Keratinocyte (primary cell): Measurements from ENCODE around the gene RBM6. TPM values are rescaled to one million over a fixed set of nuclear protein-coding genes. Genes with fewer than 3 reads are reported as not detected.

Experiments used
- DNase-seq: peaks from one replicate; pipeline ENCODE4 v3.0.0-alpha.2; 2011; ENCODE audit warnings: low read depth, missing footprints, low spot score
- FAIRE-seq: peaks from 2 replicates; lab custom pipeline; 2011; peaks lifted over from hg19 to GRCh38; lab: Jason Lieb, UNC
- H2AFZ ChIP-seq: 2 replicates; pipeline ENCODE4 v1.6.0; 2012; ENCODE audit warnings: low read length, control low read depth, inconsistent platforms; ENCODE audit not compliant: control insufficient read depth
- H3K27ac ChIP-seq: 2 replicates; pipeline ENCODE4 v1.5.1; 2011; ENCODE audit warnings: low read length; ENCODE audit not compliant: control insufficient read depth, insufficient read depth
- H3K27me3 ChIP-seq: 3 replicates; pipeline ENCODE4 v1.6.0; 2011; ENCODE audit warnings: low read length; ENCODE audit not compliant: control insufficient read depth, insufficient read depth; ENCODE audit errors: extremely low read depth
- H3K36me3 ChIP-seq, 2 experiments: 2 replicates in 1 of 2; 3 replicates in 1 of 2; pipeline ENCODE4 v1.5.1; 2011; ENCODE audit warnings: low read length in 2 of 2, mild to moderate bottlenecking in 1 of 2; ENCODE audit not compliant: control insufficient read depth in 2 of 2, insufficient read depth in 2 of 2; ENCODE audit errors: extremely low read depth in 1 of 2
- H3K4me1 ChIP-seq: 3 replicates; pipeline ENCODE4 v1.5.1; 2011; ENCODE audit warnings: low read length; ENCODE audit not compliant: control insufficient read depth, insufficient read depth; ENCODE audit errors: extremely low read depth
- H3K4me2 ChIP-seq: 3 replicates; pipeline ENCODE4 v1.6.0; 2011; ENCODE audit warnings: low read depth, low read length; ENCODE audit not compliant: control insufficient read depth, insufficient read depth; ENCODE audit errors: extremely low read depth
- H3K4me3 ChIP-seq, 3 experiments: fragments of 200-600 bp in 1 of 3; sonication (generic) in 1 of 3; 2 replicates in 2 of 3; 3 replicates in 1 of 3; pipeline ENCODE4 v1.5.1; 2011 to 2016; ENCODE audit warnings: low read length in 3 of 3, mild to moderate bottlenecking in 3 of 3, control low read depth in 2 of 3, inconsistent platforms in 1 of 3, low read depth in 1 of 3, mixed read lengths in 1 of 3, mixed run types in 1 of 3, moderate library complexity in 1 of 3; ENCODE audit not compliant: control insufficient read depth in 2 of 3, insufficient read depth in 2 of 3; ENCODE audit errors: extremely low read depth in 1 of 3
- H3K79me2 ChIP-seq: 2 replicates; pipeline ENCODE4 v1.6.0; 2012; ENCODE audit warnings: low read length; ENCODE audit not compliant: control insufficient read depth, insufficient read depth
- H3K9ac ChIP-seq: 3 replicates; pipeline ENCODE4 v1.6.0; 2011; ENCODE audit warnings: low read length; ENCODE audit not compliant: control insufficient read depth, insufficient read depth; ENCODE audit errors: extremely low read depth
- H3K9me1 ChIP-seq: 3 replicates; pipeline ENCODE4 v1.6.0; 2011; ENCODE audit warnings: low read length; ENCODE audit not compliant: control insufficient read depth, insufficient read depth; ENCODE audit errors: extremely low read depth
- H3K9me3 ChIP-seq: 2 replicates; pipeline ENCODE4 v1.5.1; 2012; ENCODE audit warnings: low read depth, low read length; ENCODE audit not compliant: control insufficient read depth
- H4K20me1 ChIP-seq: 3 replicates; pipeline ENCODE4 v1.6.0; 2011; ENCODE audit warnings: low read length; ENCODE audit not compliant: control insufficient read depth, insufficient read depth; ENCODE audit errors: extremely low read depth
- EZH2 ChIP-seq: IDR thresholded peaks from one replicate; pipeline ENCODE4 v1.6.1; 2012; ENCODE audit warnings: inconsistent platforms, mild to moderate bottlenecking, low read length, moderate library complexity
- dilution Hi-C: fragments of 300-500 bp; cut with MboI; formaldehyde crosslinking; loops from one replicate; pipeline ENCODE4 v1.7.0; 2020; ENCODE audit warnings: low sequenced_read_pairs; ENCODE audit not compliant: extremely low pct_ligation_motif_present
- polyA plus RNA-seq, 5 experiments: library from polyadenylated mRNA; depleted of rRNA in 3 of 5; stranded (reverse) in 3 of 5; stranded (forward) in 1 of 5; unstranded in 1 of 5; fragments of >200 nt; gene quantifications; 1 replicate in 1 of 5; 2 replicates in 3 of 5; 3 replicates in 1 of 5; pipeline versions ENCODE4 v1.2.1 to v1.2.3, GENCODE V29; 2011 to 2012; ENCODE audit warnings: missing spikeins in 2 of 5, low read depth in 1 of 5, low replicate concordance in 1 of 5
- TF ChIP-seq, protein P1 (sequence below), 3 experiments: IDR thresholded peaks in 1 of 3; conservative IDR thresholded peaks in 1 of 3; optimal IDR thresholded peaks in 1 of 3; 2 replicates in 2 of 3; 3 replicates in 1 of 3; pipeline versions ENCODE3 to v1.5.1; 2011; ENCODE audit warnings: low read length in 3 of 3, mild to moderate bottlenecking in 3 of 3, moderate library complexity in 2 of 3, control low read depth in 1 of 3, inconsistent platforms in 1 of 3; ENCODE audit not compliant: insufficient read depth in 2 of 3; ENCODE audit errors: extremely low read depth in 1 of 3

Gene RBM6
- polyA plus RNA-seq, 1 donor (not counting 4 experiments of a cell fraction or from before 2014, with no cell fraction given), result 43.2 TPM

GRCh38 chr3:50047426-50047825 lies 107.5 kb downstream of the RBM6 start:
- Histone ChIP-seq H3K27me3 (no peaks in the 10 kb centered on the region), H3K4me3 (no peak overlapping the region), H3K9ac (no peak overlapping the region), H3K79me2 (no peaks in the 10 kb centered on the region), H3K9me3 (no peaks in the 10 kb centered on the region), H4K20me1 (no peaks in the 10 kb centered on the region), H3K4me2 (no peak overlapping the region), H3K9me1 (no peaks in the 10 kb centered on the region), H2AFZ (no peak overlapping the region), H3K4me1 (peaks cover under 1% of the 10 kb centered on the region), H3K27ac (no peak overlapping the region), H3K36me3 (peaks cover 9 to 10% of the 10 kb centered on the region in 2 experiments)
- FAIRE-seq (no peak), DNase-seq (no peak)
- TF ChIP-seq, protein P1, sequence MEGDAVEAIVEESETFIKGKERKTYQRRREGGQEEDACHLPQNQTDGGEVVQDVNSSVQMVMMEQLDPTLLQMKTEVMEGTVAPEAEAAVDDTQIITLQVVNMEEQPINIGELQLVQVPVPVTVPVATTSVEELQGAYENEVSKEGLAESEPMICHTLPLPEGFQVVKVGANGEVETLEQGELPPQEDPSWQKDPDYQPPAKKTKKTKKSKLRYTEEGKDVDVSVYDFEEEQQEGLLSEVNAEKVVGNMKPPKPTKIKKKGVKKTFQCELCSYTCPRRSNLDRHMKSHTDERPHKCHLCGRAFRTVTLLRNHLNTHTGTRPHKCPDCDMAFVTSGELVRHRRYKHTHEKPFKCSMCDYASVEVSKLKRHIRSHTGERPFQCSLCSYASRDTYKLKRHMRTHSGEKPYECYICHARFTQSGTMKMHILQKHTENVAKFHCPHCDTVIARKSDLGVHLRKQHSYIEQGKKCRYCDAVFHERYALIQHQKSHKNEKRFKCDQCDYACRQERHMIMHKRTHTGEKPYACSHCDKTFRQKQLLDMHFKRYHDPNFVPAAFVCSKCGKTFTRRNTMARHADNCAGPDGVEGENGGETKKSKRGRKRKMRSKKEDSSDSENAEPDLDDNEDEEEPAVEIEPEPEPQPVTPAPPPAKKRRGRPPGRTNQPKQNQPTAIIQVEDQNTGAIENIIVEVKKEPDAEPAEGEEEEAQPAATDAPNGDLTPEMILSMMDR (optimal IDR thresholded peaks at IDR 0.05 in 1 of 3, IDR thresholded peaks at IDR 0.05 in 1 of 3, conservative IDR thresholded peaks at IDR 0.05 in 1 of 3; ENCODE audit: extremely low read depth in 1 of 3, insufficient read depth in 2 of 3, low read length in 3 of 3), result no peak
- no peak for TF ChIP-seq EZH2
- dilution Hi-C loops, result no loop called here

DNA sequence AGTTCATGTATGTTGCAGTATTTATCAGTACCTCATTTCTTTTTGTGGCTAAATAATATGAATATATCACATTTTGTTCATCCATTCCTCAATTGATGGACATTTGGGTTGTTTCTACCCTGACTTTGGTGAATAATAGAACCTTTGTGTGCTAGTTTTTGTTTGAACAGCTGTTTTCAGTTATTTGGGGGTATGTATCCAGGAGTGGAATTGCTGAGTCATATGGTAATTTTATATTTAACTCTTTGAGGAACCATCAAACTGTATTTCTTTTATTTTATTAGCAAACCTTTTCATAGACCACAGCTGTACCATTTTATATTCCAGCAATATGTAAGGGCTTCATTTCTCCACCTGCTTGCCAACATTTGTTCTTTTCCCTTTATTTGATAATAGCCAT lies 110.4 kb downstream of the RBM6 start:
- no peak overlapping the region for H3K4me2 ChIP-seq
- H3K9me1 ChIP-seq, result no peaks in the 10 kb centered on the region
- H3K9ac ChIP-seq, result no peak overlapping the region
- TF ChIP-seq EZH2, result no peak
- TF ChIP-seq, protein P1 (optimal IDR thresholded peaks at IDR 0.05 in 1 of 3, IDR thresholded peaks at IDR 0.05 in 1 of 3, conservative IDR thresholded peaks at IDR 0.05 in 1 of 3; ENCODE audit: extremely low read depth in 1 of 3, insufficient read depth in 2 of 3, low read length in 3 of 3), result no peak
- H2AFZ ChIP-seq, result no peak overlapping the region
- no peaks in the 10 kb centered on the region for H4K20me1 ChIP-seq
- no peak overlapping the region for H3K27ac ChIP-seq
- no peaks in the 10 kb centered on the region for H3K79me2 ChIP-seq
- no peak for FAIRE-seq
- dilution Hi-C loops, result no loop called here
- no peaks in the 10 kb centered on the region for H3K27me3 ChIP-seq
- no peaks in the 10 kb centered on the region for H3K9me3 ChIP-seq
- peaks cover 8 to 15% of the 10 kb centered on the region in 2 experiments for H3K36me3 ChIP-seq
- H3K4me3 ChIP-seq, result no peak overlapping the region
- peaks cover 4% of the 10 kb centered on the region for H3K4me1 ChIP-seq
- no peak for DNase-seq
